Inferior parietal cortex (tissue), 1 donor: ENCODE measurements around the gene PATJ.

Source experiments
- DNase-seq: peaks from one replicate; pipeline ENCODE4 v3.0.0-alpha.2; 2016; ENCODE audit errors: extremely low spot score

PATJ gene

GRCh38 chr1:62043154-62043553 lies 300.9 kb downstream of the PATJ start:
- no peak for DNase-seq

GRCh38 chr1:62045574-62045973 lies 303.3 kb downstream of the PATJ start:
- DNase-seq = no peak

GRCh38 chr1:62046927-62047326 lies 304.6 kb downstream of the PATJ start:
- DNase-seq = no peak

GRCh38 chr1:62050165-62050564 lies 307.9 kb downstream of the PATJ start:
- no peak for DNase-seq

GRCh38 chr1:62052946-62053345 lies 310.7 kb downstream of the PATJ start:
- DNase-seq = no peak

- DNase-seq = no peak
Observed at GRCh38 chr1:62054188-62054587, 311.9 kb downstream of the PATJ start.

- no peak for DNase-seq
Observed at GRCh38 chr1:62057230-62057629, 314.9 kb downstream of the PATJ start.

- DNase-seq = no peak
Observed at GRCh38 chr1:62057641-62058290, 315.5 kb downstream of the PATJ start.

GRCh38 chr1:62058956-62059355 lies 316.7 kb downstream of the PATJ start:
- no peak for DNase-seq

GRCh38 chr1:62062087-62062486 lies 319.8 kb downstream of the PATJ start:
- no peak for DNase-seq

GRCh38 chr1:62064829-62065407 lies 322.6 kb downstream of the PATJ start:
- DNase-seq = no peak

- DNase-seq = no peak
Observed at GRCh38 chr1:62066713-62067112, 324.4 kb downstream of the PATJ start.

- no peak for DNase-seq
Observed at GRCh38 chr1:62068416-62068843, 326.1 kb downstream of the PATJ start.

- no peak for DNase-seq
Observed at GRCh38 chr1:62068978-62069377, 326.7 kb downstream of the PATJ start.

- DNase-seq = no peak
Observed at GRCh38 chr1:62070384-62071011, 328.2 kb downstream of the PATJ start.

- DNase-seq = no peak
Observed at GRCh38 chr1:62071695-62072094, 329.4 kb downstream of the PATJ start.

- no peak for DNase-seq
Observed at GRCh38 chr1:62076286-62076685, 334.0 kb downstream of the PATJ start.

- no peak for DNase-seq
Observed at GRCh38 chr1:62077821-62078220, 335.5 kb downstream of the PATJ start.

- peak; percentile 61 for DNase-seq
Observed at GRCh38 chr1:62082456-62083363, 340.4 kb downstream of the PATJ start.

- DNase-seq = no peak
Observed at GRCh38 chr1:62084310-62084890, 342.1 kb downstream of the PATJ start.

GRCh38 chr1:62088439-62088838 lies 346.2 kb downstream of the PATJ start:
- no peak for DNase-seq

- no peak for DNase-seq
Observed at GRCh38 chr1:62089570-62089969, 347.3 kb downstream of the PATJ start.
